ENCODE data around the gene RNF152. TPM values are rescaled to one million over a fixed set of nuclear protein-coding genes. Genes with fewer than 3 reads are reported as not detected.

Gene RNF152
- total RNA-seq, 2 donors from 2014 or later = 29.8 to 50.1 TPM

GRCh38 chr18:61840324-61840723 lies 52.5 kb downstream of the RNF152 start:
- intact Hi-C loops (cut with DNase I) = no loop called here
- no peak for DNase-seq
- Histone ChIP-seq H3K4me1 (no peaks in the 10 kb centered on the region), H3K4me3 (no peak overlapping the region), H3K36me3 (no peaks in the 10 kb centered on the region), H3K27ac (no peak overlapping the region), H3K27me3 (no peaks in the 10 kb centered on the region), H3K9me3 (no peaks in the 10 kb centered on the region), H3K9ac (ENCODE audit: low read depth in 2 of 2, low read length in 2 of 2) (no peak overlapping the region)
- no peak for TF ChIP-seq CTCF (IDR thresholded peaks at IDR 0.05)

GRCh38 chr18:61838521-61838920 lies 54.3 kb downstream of the RNF152 start:
- H3K27me3 ChIP-seq = no peaks in the 10 kb centered on the region
- TF ChIP-seq CTCF (IDR thresholded peaks at IDR 0.05) = no peak
- H3K9ac ChIP-seq (ENCODE audit: low read depth in 2 of 2, low read length in 2 of 2) = no peak overlapping the region
- DNase-seq = no peak
- intact Hi-C loops (cut with DNase I) = loop anchor here (10.0 kb wide), 1 partner anchor 54 kb away; no protein-coding TSS in a partner anchor
- H3K27ac ChIP-seq = no peak overlapping the region
- no peak overlapping the region for H3K4me3 ChIP-seq
- H3K9me3 ChIP-seq = no peaks in the 10 kb centered on the region
- H3K4me1 ChIP-seq = no peaks in the 10 kb centered on the region
- no peaks in the 10 kb centered on the region for H3K36me3 ChIP-seq

GRCh38 chr18:61833978-61834377 lies 58.8 kb downstream of the RNF152 start:
- intact Hi-C loops (cut with DNase I) = loop anchor here (10.0 kb wide), 1 partner anchor 49 kb away; no protein-coding TSS in a partner anchor

GRCh38 chr18:61833387-61833786 lies 59.4 kb downstream of the RNF152 start:
- H3K27ac ChIP-seq = no peak overlapping the region
- no peak overlapping the region for H3K9ac ChIP-seq (ENCODE audit: low read depth in 2 of 2, low read length in 2 of 2)
- intact Hi-C loops (cut with DNase I) = loop anchor here (10.0 kb wide), 1 partner anchor 49 kb away; no protein-coding TSS in a partner anchor
- H3K4me3 ChIP-seq = no peak overlapping the region
- no peak for DNase-seq
- H3K9me3 ChIP-seq = no peaks in the 10 kb centered on the region
- H3K4me1 ChIP-seq = no peaks in the 10 kb centered on the region
- no peaks in the 10 kb centered on the region for H3K36me3 ChIP-seq
- no peaks in the 10 kb centered on the region for H3K27me3 ChIP-seq
- TF ChIP-seq CTCF (IDR thresholded peaks at IDR 0.05) = no peak

More at GRCh38 chr18:61833978-61834377, 58.8 kb downstream of the RNF152 start:
- Histone ChIP-seq H3K27me3 (no peaks in the 10 kb centered on the region), H3K4me3 (no peak overlapping the region), H3K27ac (no peak overlapping the region), H3K9me3 (no peaks in the 10 kb centered on the region), H3K9ac (ENCODE audit: low read depth in 2 of 2, low read length in 2 of 2) (no peak overlapping the region), H3K4me1 (no peaks in the 10 kb centered on the region), H3K36me3 (no peaks in the 10 kb centered on the region)
- TF ChIP-seq CTCF (IDR thresholded peaks at IDR 0.05) = no peak
- DNase-seq = no peak

GRCh38 chr18:61832858-61833257 lies 59.9 kb downstream of the RNF152 start:
- TF ChIP-seq CTCF (IDR thresholded peaks at IDR 0.05) = no peak
- Histone ChIP-seq H3K27ac (no peak overlapping the region), H3K27me3 (no peaks in the 10 kb centered on the region), H3K9ac (ENCODE audit: low read depth in 2 of 2, low read length in 2 of 2) (no peak overlapping the region), H3K36me3 (no peaks in the 10 kb centered on the region), H3K4me1 (no peaks in the 10 kb centered on the region), H3K9me3 (no peaks in the 10 kb centered on the region), H3K4me3 (no peak overlapping the region)
- intact Hi-C loops (cut with DNase I) = loop anchor here (10.0 kb wide), 1 partner anchor 48 kb away; no protein-coding TSS in a partner anchor
- no peak for DNase-seq
